ENCODE results near the gene COMMD7.

- TF ChIP-seq POLR2A (IDR thresholded peaks at IDR 0.05; ENCODE audit: low read length) (no peak), GATA1 (IDR thresholded peaks at IDR 0.05; ENCODE audit: low read depth, low read length) (no peak)
Measured at GRCh38 chr20:32749914-32750637, 6.8 kb upstream of the COMMD7 start.
